A673 (cell line): ENCODE measurements around the gene MARK3.

ENCODE experiments used
- CTCF ChIP-seq: fragments of 300-800, 200-600 bp; sonication (generic); conservative IDR thresholded peaks from 2 replicates; pipeline ENCODE4 v1.5.1; 2017; ENCODE audit warnings: low read depth, mild to moderate bottlenecking, antibody characterized with exemption, low read length, moderate library complexity, mixed read lengths
- EZH2 ChIP-seq: fragments of 200-600 bp; sonication (generic); IDR thresholded peaks from 2 replicates; pipeline ENCODE4 v1.6.1; 2017; ENCODE audit warnings: borderline replicate concordance, low read depth, mild to moderate bottlenecking, mixed read lengths, antibody characterized with exemption, low read length; ENCODE audit not compliant: poor library complexity, severe bottlenecking

DNA sequence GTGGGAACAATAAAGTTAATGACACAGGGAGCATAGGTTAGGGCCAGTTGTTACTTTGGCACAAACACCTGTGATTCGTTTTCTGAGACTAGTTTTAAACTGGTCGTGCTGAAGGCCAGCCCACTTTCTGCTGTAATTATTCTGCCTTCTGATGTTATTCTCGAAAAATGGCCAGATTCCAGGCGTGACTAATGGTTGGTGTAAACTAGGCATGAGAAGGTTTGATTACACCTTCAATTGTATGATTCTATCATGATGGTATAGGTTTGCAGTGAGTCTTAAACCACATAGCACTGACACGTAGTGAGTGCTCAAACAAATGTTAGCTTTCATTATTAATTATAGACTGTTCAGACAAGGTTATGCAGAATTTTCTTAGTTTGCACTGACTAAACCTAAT is 98.4 kb downstream of the MARK3 start:
- no peak for TF ChIP-seq CTCF
- no peak for TF ChIP-seq EZH2
